Esophagus squamous epithelium (tissue), 4 donors: Measurements from ENCODE around the gene MPZL1.

Experiments
- CTCF ChIP-seq, 6 experiments: fragments of 450-650 bp in 4 of 6; fragments of 200-600 bp in 2 of 6; sonication (generic) in 2 of 6; IDR thresholded peaks; one replicate each; pipeline ENCODE4 v1.5.1; 2016 to 2019; ENCODE audit warnings: antibody characterized with exemption in 6 of 6, mild to moderate bottlenecking in 4 of 6, moderate library complexity in 4 of 6
- POLR2A ChIP-seq, 4 donors: fragments of 450-650 bp; IDR thresholded peaks; one replicate each; pipeline ENCODE4 v1.6.1; 2017; ENCODE audit warnings: antibody characterized with exemption in 4 of 4, mild to moderate bottlenecking in 4 of 4, moderate library complexity in 3 of 4

GRCh38 chr1:167784876-167785550 is 63.2 kb downstream of the MPZL1 start:
- TF ChIP-seq CTCF (IDR thresholded peaks at IDR 0.05): no peak
- TF ChIP-seq POLR2A (IDR thresholded peaks at IDR 0.05): no peak
